Testis (tissue), 2 donors: ENCODE measurements around the gene UBE2O.

Source experiments
- CTCF ChIP-seq, 3 experiments: fragments of 450-650 bp in 2 of 3; fragments of 200-600 bp in 1 of 3; sonication (generic) in 1 of 3; IDR thresholded peaks; one replicate each; pipeline ENCODE4 v1.5.1; 2016 to 2019; ENCODE audit warnings: antibody characterized with exemption in 3 of 3, mild to moderate bottlenecking in 2 of 3, moderate library complexity in 1 of 3
- POLR2A ChIP-seq: fragments of 450-650 bp; IDR thresholded peaks from one replicate; pipeline ENCODE4 v1.6.1; 2017; ENCODE audit warnings: antibody characterized with exemption, mild to moderate bottlenecking, moderate library complexity

GRCh38 chr17:76459674-76460073 lies 6.7 kb upstream of the UBE2O start:
- TF ChIP-seq CTCF (IDR thresholded peaks at IDR 0.05) (no peak), POLR2A (no peak)
